GM12878 (cell line): ENCODE data around the gene STXBP3. TPM values are rescaled to one million over a fixed set of nuclear protein-coding genes. Genes with fewer than 3 reads are reported as not detected.

Experiments used
- ATAC-seq: fragments of 200-7000 bp; cut with Tn5 transposase; 3 replicates; pipeline ENCODE4 v1.9.1; 2020; ENCODE audit warnings: mild to moderate bottlenecking, moderate library complexity
- BruUV-seq: library from RNA; stranded (reverse); fragments of 400-500 nt; replicated peaks from 2 replicates; lab custom pipeline; 2021; lab: Mats Ljungman, UMichigan
- CTCF ChIA-PET: fragments of 300-600 bp; sonication (Branson Sonifier 250); formaldehyde crosslinking; extraction: SDS; loops from one replicate; lab custom pipeline; 2021; ENCODE audit warnings: inconsistent platforms; lab: Yijun Ruan, JAX
- POLR2A ChIA-PET: fragments of 350-600 bp; formaldehyde crosslinking; extraction: SDS; loops from one replicate; lab custom pipeline; 2021; ENCODE audit warnings: inconsistent platforms; lab: Charles Lee
- RAD21 ChIA-PET: fragments of 300-600 bp; sonication (Branson Sonifier 250); formaldehyde crosslinking; loops from one replicate; lab custom pipeline; 2023; ENCODE audit warnings: antibody characterized with exemption; ENCODE audit not compliant: unreplicated experiment; lab: Charles Lee
- SMC1A ChIA-PET: fragments of 300-600 bp; sonication (Branson Sonifier 250); formaldehyde crosslinking; loops from one replicate; lab custom pipeline; 2023; ENCODE audit not compliant: unreplicated experiment, uncharacterized antibody; lab: Charles Lee
- DNase-seq: peaks from one replicate; pipeline ENCODE4 v3.0.0-alpha.2; 2011; ENCODE audit warnings: low read depth, low spot score
- FAIRE-seq: peaks from 3 replicates; lab custom pipeline; 2011; peaks lifted over from hg19 to GRCh38; lab: Jason Lieb, UNC
- H2AFZ ChIP-seq: 2 replicates; pipeline ENCODE4 v1.6.0; 2011; ENCODE audit warnings: low read depth, low read length, control low read depth; ENCODE audit not compliant: control insufficient read depth
- H3K27ac ChIP-seq: 2 replicates; pipeline ENCODE4 v1.5.1; 2011; ENCODE audit warnings: control low read depth; ENCODE audit not compliant: control insufficient read depth, insufficient read depth
- H3K27me3 ChIP-seq, 2 experiments: replicated peaks in 1 of 2; 2 replicates each; pipeline versions ENCODE4 v1.6.0 to v1.6.1; 2011; ENCODE audit warnings: low read length in 1 of 2; ENCODE audit not compliant: control insufficient read depth in 2 of 2, insufficient read depth in 2 of 2
- H3K36me3 ChIP-seq, 2 experiments: 2 replicates each; pipeline ENCODE4 v1.5.1; 2011; ENCODE audit warnings: low read length in 1 of 2; ENCODE audit not compliant: control insufficient read depth in 2 of 2, insufficient read depth in 2 of 2
- H3K4me1 ChIP-seq: 2 replicates; pipeline ENCODE4 v1.6.1; 2011; ENCODE audit warnings: mild to moderate bottlenecking, low read length, moderate library complexity, mixed read lengths; ENCODE audit not compliant: control insufficient read depth, insufficient read depth
- H3K4me2 ChIP-seq: 2 replicates; pipeline ENCODE4 v1.6.0; 2011; ENCODE audit warnings: control low read depth; ENCODE audit not compliant: control insufficient read depth, insufficient read depth
- H3K4me3 ChIP-seq: fragments of 200-600 bp; sonication (generic); 2 replicates; pipeline ENCODE4 v1.5.1; 2016
- H3K79me2 ChIP-seq: 2 replicates; pipeline ENCODE4 v1.6.0; 2011; ENCODE audit warnings: low read length; ENCODE audit not compliant: control insufficient read depth, insufficient read depth
- H3K9ac ChIP-seq: 2 replicates; pipeline ENCODE4 v1.8.0; 2011; ENCODE audit warnings: low read length, control low read depth, mixed read lengths; ENCODE audit not compliant: control insufficient read depth, insufficient read depth
- H3K9me3 ChIP-seq: replicated peaks from 3 replicates; pipeline ENCODE4 v1.5.1; 2011; ENCODE audit warnings: mild to moderate bottlenecking, low read length; ENCODE audit not compliant: control insufficient read depth, insufficient read depth
- H4K20me1 ChIP-seq: 2 replicates; pipeline ENCODE4 v1.6.0; 2011; ENCODE audit not compliant: control insufficient read depth, insufficient read depth
- FOXM1 ChIP-seq: IDR thresholded peaks from 2 replicates; pipeline ENCODE4 v1.6.1; 2012; ENCODE audit warnings: low read depth, mild to moderate bottlenecking, inconsistent platforms, low read length, moderate library complexity
- KAT2A ChIP-seq: conservative IDR thresholded peaks from 2 replicates; pipeline ENCODE4 v1.6.1; 2011; ENCODE audit warnings: low read depth, low read length; ENCODE audit not compliant: control insufficient read depth
- KDM1A ChIP-seq: fragments of 200-600 bp; sonication (generic); IDR thresholded peaks from 2 replicates; pipeline ENCODE4 v1.6.1; 2016; ENCODE audit warnings: borderline replicate concordance
- MEF2A ChIP-seq: IDR thresholded peaks from 2 replicates; pipeline ENCODE4 v1.6.1; 2011; ENCODE audit warnings: low read depth, mild to moderate bottlenecking, low read length, moderate library complexity; ENCODE audit not compliant: insufficient read depth
- MTA2 ChIP-seq: fragments of 450-650 bp; IDR thresholded peaks from 2 replicates; pipeline ENCODE4 v1.6.1; 2016; ENCODE audit warnings: low read depth, mild to moderate bottlenecking, moderate library complexity
- MYB ChIP-seq: fragments of 150-350 bp; IDR thresholded peaks from 2 replicates; pipeline ENCODE4 v1.6.1; 2014; ENCODE audit warnings: mild to moderate bottlenecking, low read depth, low read length, borderline replicate concordance
- NFIC ChIP-seq: IDR thresholded peaks from 2 replicates; pipeline ENCODE4 v1.6.1; 2012; ENCODE audit warnings: low read depth, mild to moderate bottlenecking, inconsistent platforms, low read length, moderate library complexity
- NR2F1 ChIP-seq: fragments of 450-650 bp; conservative IDR thresholded peaks from 2 replicates; pipeline ENCODE4 v1.6.1; 2017; ENCODE audit warnings: mild to moderate bottlenecking
- RAD51 ChIP-seq: fragments of 450-650 bp; IDR thresholded peaks from 2 replicates; pipeline ENCODE4 v1.6.1; 2016; ENCODE audit warnings: moderate library complexity, mild to moderate bottlenecking, inconsistent platforms
- RELA ChIP-seq: fragments of 450-650 bp; IDR thresholded peaks from 2 replicates; pipeline ENCODE4 v1.8.0; 2014; ENCODE audit warnings: borderline replicate concordance; ENCODE audit not compliant: partially characterized antibody
- TCF12 ChIP-seq: IDR thresholded peaks from 2 replicates; pipeline ENCODE4 v1.6.1; 2011; ENCODE audit warnings: low read depth, mild to moderate bottlenecking, low read length
- ZNF207 ChIP-seq: fragments of 450-650 bp; IDR thresholded peaks from 2 replicates; pipeline ENCODE4 v1.6.1; 2014; ENCODE audit warnings: antibody characterized with exemption, mild to moderate bottlenecking, borderline replicate concordance
- ZSCAN29 ChIP-seq: fragments of 450-650 bp; IDR thresholded peaks from 2 replicates; pipeline ENCODE4 v1.6.1; 2017; ENCODE audit warnings: mild to moderate bottlenecking, moderate library complexity
- WGBS: methylation state at CpG from one replicate; pipeline ENCODE4 v1.1.6; 2016; ENCODE audit warnings: low lambda C conversion rate; ENCODE audit not compliant: insufficient replicate concordance, insufficient coverage; ENCODE audit errors: missing lambda C conversion rate; 5-methylcytosine and 5-hydroxymethylcytosine counted together
- in situ Hi-C: fragments of 300-500 bp; cut with MboI; formaldehyde crosslinking; loops from 9 replicates; pipeline ENCODE4 v1.14.3; 2018; ENCODE audit warnings: mixed read lengths
- intact Hi-C: fragments of 100-400 bp; cut with micrococcal nuclease; formaldehyde crosslinking; loops from one replicate; pipeline ENCODE4 v1.14.2; 2022; ENCODE audit not compliant: unreplicated experiment
- polyA plus RNA-seq, 11 experiments: library from polyadenylated mRNA; depleted of rRNA in 4 of 11; unstranded in 6 of 11; stranded (reverse) in 5 of 11; fragments of >200 nt; fragmentation: Nextera tagmentation in 4 of 11; fragmentation: Illumina TruSeq in 1 of 11; extraction: Ambion mirVana in 4 of 11; extraction: Trizol in 1 of 11; gene quantifications; 1 replicate in 1 of 11; 2 replicates in 10 of 11; pipeline versions ENCODE4 v1.2.1 to v1.2.3, GENCODE V29; 2011 to 2016; ENCODE audit warnings: inconsistent platforms in 2 of 11, missing spikeins in 2 of 11, low read depth in 1 of 11
- total RNA-seq, 4 experiments: library from RNA; depleted of rRNA in 3 of 4; stranded (reverse); fragments of >200 nt in 3 of 4; fragmentation: Illumina TruSeq in 1 of 4; extraction: Trizol in 1 of 4; gene quantifications; 2 replicates each; pipeline versions ENCODE4 v1.2.1 to v1.2.3, GENCODE V29; 2013 to 2021
- TF ChIP-seq, protein P1 (sequence below): fragments of 450-650 bp; IDR thresholded peaks from 2 replicates; pipeline ENCODE4 v1.6.1; 2017; ENCODE audit warnings: mild to moderate bottlenecking, moderate library complexity

STXBP3 gene
- total and polyA plus RNA-seq, 10 of the 15 experiments (the other 5 are each of a cell fraction or from before 2014, with no cell fraction given) = 19.6 to 35.1 (median 27.3) TPM

DNA sequence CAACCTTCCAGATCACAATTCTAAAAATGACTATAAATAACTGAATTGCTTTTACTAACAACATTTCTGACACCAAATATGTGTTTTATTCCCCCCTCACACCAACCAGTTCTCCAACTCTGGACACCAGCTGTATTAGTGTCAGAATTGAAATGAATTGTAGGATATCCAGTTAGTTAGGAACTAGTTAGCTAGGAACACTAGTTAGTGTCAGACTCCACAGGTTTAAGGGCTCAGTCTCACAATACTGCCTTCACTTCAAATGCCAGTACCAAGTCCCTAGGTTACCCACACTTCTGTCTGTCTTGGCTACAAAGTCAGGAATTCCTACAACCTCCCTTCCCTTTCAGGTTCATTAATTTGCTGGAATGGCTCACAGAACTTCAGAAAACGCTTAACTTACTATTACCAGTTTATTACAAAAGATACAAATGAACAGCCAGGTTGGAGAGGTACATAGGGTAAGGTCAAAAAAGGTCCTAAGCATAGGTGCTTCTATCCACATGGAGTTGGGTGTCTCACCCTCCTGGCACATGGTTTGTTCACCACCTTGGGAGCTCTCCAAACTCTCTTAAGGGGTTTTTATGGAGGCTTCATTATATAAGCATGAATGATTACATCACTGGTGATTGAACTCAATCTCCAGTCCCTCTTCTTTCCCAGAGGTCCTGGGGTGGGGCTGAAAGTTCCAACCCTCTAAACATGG is 4.2 kb downstream of the STXBP3 start:
- Histone ChIP-seq H3K36me3 (peaks cover 0 to 5% of the 10 kb centered on the region in 2 experiments; a peak in 1 of 4 replicates), H3K4me2 (no peak overlapping the region), H3K4me3 (no peak overlapping the region), H3K4me1 (no peaks in the 10 kb centered on the region), H3K9ac (no peak overlapping the region), H3K27me3 (no peaks in the 10 kb centered on the region), H3K9me3 (no peaks in the 10 kb centered on the region), H4K20me1 (no peaks in the 10 kb centered on the region), H3K27ac (no peak overlapping the region), H2AFZ (no peak overlapping the region), H3K79me2 (peaks cover 11% of the 10 kb centered on the region)
- BruUV-seq = no TSS peak
- ChIA-PET RAD21 (interaction anchor here (0.9 kb wide), 1 partner anchor 17 kb away, joined by 3 read pairs; no protein-coding TSS in a partner anchor), SMC1A (interaction anchor here (0.9 to 2.0 kb wide), 2 partner anchors 12 to 88 kb away, joined by 3 to 5 read pairs; no protein-coding TSS in a partner anchor), CTCF (interaction anchor here (0.8 to 1.5 kb wide), 4 partner anchors 54 to 564 kb away, joined by 3 read pairs; no protein-coding TSS in a partner anchor), POLR2A (interaction anchor here (0.6 kb wide), 1 partner anchor 977 kb away, joined by 3 read pairs; no protein-coding TSS in a partner anchor)
- TF ChIP-seq ZNF207 (no peak), MYB (no peak), NFIC (no peak), RAD51 (no peak), NR2F1 (no peak), FOXM1 (no peak), ZSCAN29 (no peak)
- intact Hi-C loops (no loop called here), in situ Hi-C loops (no loop called here)
- ATAC-seq (no peak), FAIRE-seq (no peak), DNase-seq (no peak)
- 0% methylated on average over 1 of the region's 1 CpG for WGBS

DNA sequence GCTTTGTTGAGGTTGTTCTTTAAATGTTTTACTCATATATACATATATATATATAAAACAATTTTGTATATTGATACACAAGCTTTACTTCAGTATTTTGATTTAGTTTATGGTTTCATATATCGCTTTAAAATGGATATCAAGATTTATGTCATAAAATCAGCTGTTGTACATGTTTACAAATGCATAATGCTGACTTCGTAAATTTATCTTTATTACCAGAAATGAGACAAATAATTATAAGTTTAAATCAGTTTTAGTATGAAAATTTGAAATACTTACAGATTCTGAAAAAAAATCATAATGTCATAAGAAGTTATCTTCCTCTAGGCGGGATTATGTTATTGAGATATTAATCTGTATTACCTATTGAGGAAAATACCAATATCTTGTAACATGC is 6.9 kb downstream of the STXBP3 start:
- Histone ChIP-seq H4K20me1 (no peaks in the 10 kb centered on the region), H3K36me3 (peaks cover 0 to 5% of the 10 kb centered on the region in 2 experiments; a peak in 1 of 4 replicates), H3K27me3 (no peaks in the 10 kb centered on the region), H3K9me3 (no peaks in the 10 kb centered on the region), H3K4me2 (no peak overlapping the region), H3K4me3 (no peak overlapping the region), H3K4me1 (no peaks in the 10 kb centered on the region), H3K9ac (no peak overlapping the region), H3K27ac (no peak overlapping the region), H3K79me2 (no peaks in the 10 kb centered on the region; the same call in 1 of the 2 replicates), H2AFZ (no peak overlapping the region)
- ChIA-PET POLR2A (no interaction called here), RAD21 (no interaction called here), SMC1A (interaction anchor here (0.8 to 2.2 kb wide), 3 partner anchors 10 to 75 kb away, joined by 3 to 6 read pairs (median 3); partner anchors contain the start of gene FNDC7), CTCF (interaction anchor here (2.6 kb wide), 1 partner anchor 10 kb away, joined by 9 read pairs; no protein-coding TSS in a partner anchor)
- ATAC-seq = no peak
- 67% methylated on average over 3 of the region's 3 CpGs for WGBS
- in situ Hi-C loops = no loop called here
- no peak for FAIRE-seq
- BruUV-seq = no TSS peak
- intact Hi-C loops = no loop called here
- DNase-seq = no peak
- TF ChIP-seq KDM1A (no peak), TCF12 (no peak), MEF2A (no peak), MTA2 (no peak), RELA (no peak), KAT2A (no peak)
- TF ChIP-seq, protein P1, sequence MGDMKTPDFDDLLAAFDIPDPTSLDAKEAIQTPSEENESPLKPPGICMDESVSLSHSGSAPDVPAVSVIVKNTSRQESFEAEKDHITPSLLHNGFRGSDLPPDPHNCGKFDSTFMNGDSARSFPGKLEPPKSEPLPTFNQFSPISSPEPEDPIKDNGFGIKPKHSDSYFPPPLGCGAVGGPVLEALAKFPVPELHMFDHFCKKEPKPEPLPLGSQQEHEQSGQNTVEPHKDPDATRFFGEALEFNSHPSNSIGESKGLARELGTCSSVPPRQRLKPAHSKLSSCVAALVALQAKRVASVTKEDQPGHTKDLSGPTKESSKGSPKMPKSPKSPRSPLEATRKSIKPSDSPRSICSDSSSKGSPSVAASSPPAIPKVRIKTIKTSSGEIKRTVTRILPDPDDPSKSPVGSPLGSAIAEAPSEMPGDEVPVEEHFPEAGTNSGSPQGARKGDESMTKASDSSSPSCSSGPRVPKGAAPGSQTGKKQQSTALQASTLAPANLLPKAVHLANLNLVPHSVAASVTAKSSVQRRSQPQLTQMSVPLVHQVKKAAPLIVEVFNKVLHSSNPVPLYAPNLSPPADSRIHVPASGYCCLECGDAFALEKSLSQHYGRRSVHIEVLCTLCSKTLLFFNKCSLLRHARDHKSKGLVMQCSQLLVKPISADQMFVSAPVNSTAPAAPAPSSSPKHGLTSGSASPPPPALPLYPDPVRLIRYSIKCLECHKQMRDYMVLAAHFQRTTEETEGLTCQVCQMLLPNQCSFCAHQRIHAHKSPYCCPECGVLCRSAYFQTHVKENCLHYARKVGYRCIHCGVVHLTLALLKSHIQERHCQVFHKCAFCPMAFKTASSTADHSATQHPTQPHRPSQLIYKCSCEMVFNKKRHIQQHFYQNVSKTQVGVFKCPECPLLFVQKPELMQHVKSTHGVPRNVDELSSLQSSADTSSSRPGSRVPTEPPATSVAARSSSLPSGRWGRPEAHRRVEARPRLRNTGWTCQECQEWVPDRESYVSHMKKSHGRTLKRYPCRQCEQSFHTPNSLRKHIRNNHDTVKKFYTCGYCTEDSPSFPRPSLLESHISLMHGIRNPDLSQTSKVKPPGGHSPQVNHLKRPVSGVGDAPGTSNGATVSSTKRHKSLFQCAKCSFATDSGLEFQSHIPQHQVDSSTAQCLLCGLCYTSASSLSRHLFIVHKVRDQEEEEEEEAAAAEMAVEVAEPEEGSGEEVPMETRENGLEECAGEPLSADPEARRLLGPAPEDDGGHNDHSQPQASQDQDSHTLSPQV = no peak
